Measurements from ENCODE around the gene FSIP1.

Gene FSIP1

GRCh38 chr15:39593656-39594445, 188.8 kb downstream of the FSIP1 start:
- no peak for DNase-seq (ENCODE audit: low spot score)

- peak; percentile 37 for DNase-seq (ENCODE audit: low spot score)
These were observed 189.5 kb downstream of the FSIP1 start for GRCh38 chr15:39593071-39593655.

DNA sequence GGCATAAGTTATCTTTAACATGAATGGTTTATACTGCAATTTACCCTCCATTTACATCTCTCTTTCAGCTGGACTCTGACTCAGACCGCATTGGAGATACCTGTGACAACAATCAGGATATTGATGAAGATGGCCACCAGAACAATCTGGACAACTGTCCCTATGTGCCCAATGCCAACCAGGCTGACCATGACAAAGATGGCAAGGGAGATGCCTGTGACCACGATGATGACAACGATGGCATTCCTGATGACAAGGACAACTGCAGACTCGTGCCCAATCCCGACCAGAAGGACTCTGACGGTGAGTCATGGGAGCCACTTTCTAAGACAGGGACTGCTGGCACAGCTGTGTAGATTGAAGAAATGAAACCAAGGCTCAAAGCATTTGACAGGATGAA, 190.1 kb downstream of the FSIP1 start:
- DNase-seq (ENCODE audit: low spot score) = peak; percentile 72

GRCh38 chr15:39591896-39592315, 190.7 kb downstream of the FSIP1 start:
- peak; percentile 31 for DNase-seq (ENCODE audit: low spot score)

GRCh38 chr15:39591141-39591895, 191.3 kb downstream of the FSIP1 start:
- DNase-seq (ENCODE audit: low spot score) = peak; percentile 31

- peak; percentile 40 for DNase-seq (ENCODE audit: low spot score)
These were observed 192.6 kb downstream of the FSIP1 start for GRCh38 chr15:39589815-39590644.

DNA sequence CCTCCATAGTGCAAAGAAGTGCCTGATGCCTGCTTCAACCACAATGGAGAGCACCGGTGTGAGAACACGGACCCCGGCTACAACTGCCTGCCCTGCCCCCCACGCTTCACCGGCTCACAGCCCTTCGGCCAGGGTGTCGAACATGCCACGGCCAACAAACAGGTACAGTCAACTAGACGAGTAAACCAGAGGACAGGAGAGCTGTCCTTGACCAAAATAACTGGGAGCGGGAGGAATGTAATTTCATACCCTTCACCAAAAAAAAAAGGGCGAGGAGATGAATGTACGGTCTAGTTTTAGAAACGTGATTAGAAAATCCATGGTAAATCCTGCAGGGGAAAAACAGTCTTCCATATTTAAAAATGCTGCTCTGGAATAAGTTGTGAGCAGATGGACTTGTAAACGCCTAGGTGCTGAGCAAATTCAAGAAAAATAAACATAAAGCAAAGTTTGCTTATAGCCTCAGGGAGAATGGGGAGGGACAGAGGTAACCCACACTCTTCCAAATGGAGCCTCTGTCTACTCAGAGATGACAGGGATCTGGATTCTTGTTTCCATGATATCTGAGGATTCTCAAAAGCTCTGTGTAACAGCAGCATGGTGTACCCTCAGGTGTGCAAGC, 193.3 kb downstream of the FSIP1 start:
- DNase-seq (ENCODE audit: low spot score) = peak; percentile 30

GRCh38 chr15:39588531-39589192, 194.0 kb downstream of the FSIP1 start:
- DNase-seq (ENCODE audit: low spot score) = peak; percentile 21

DNA sequence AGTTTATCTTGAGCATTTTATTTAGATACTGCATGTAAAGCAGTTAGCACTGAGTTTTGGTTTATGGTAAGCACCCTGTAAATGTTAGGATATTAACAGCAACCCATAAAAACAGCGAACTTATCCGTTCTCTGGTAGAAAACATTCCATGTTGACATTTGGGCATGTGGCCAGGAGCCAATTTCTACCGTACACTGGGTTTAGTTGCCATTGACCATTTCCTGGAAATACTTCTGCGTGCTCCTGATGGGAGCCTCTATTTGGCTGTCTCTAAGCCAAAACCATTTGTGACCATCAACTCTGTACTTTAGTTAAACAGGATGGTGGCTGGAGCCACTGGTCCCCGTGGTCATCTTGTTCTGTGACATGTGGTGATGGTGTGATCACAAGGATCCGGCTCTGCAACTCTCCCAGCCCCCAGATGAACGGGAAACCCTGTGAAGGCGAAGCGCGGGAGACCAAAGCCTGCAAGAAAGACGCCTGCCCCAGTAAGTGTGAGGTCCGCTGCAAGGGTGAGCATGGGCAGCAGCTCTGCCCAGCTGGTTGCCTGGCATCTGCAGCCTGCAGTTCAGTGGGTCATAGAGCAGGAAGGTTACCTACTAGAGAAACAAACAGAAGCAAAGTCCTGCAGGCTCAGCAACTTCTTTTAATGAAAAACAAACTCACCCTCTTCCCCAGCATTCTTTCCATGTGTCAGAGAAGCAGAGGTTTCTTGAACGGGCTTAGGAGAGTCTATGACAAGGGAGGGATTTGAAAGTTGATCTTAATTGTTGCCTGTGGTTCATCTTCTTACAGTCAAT, 194.7 kb downstream of the FSIP1 start:
- peak; percentile 51 for DNase-seq (ENCODE audit: low spot score)

- no peak for DNase-seq (ENCODE audit: low spot score)
These were observed 195.4 kb downstream of the FSIP1 start for GRCh38 chr15:39587096-39587721.

DNA sequence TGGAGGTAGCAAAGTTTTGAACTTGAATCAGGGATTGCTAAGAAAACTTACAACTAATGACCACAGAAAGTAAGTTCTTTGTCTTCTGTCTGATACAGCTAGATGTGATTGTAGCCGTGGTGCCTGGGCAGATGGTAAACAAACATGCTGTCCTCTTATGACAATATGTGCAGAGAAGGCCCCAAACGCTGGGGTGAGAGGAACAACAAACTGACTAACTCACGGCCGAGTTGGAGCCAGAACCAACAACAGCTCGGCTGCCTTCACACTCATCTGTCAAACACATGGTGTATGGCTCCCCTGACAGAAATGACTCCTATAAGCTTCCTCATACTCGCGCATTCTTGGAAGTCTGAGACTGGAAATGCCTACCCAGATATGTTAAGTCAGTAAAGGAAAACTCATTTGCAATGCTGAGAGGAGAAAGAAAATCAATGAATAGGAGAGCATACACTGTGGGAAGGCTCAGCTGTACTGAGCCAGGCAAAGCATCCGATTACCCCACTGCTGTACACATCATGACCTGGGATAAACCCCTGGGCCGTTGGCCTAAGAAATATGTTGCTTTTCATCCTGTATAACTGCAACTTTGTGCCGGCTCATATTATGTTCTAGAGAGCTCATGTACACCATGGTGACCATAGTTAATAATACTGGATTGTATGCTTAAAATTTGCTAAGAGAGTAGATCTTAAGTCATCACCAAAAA, 196.1 kb downstream of the FSIP1 start:
- peak; percentile 60 for DNase-seq (ENCODE audit: low spot score)

DNA sequence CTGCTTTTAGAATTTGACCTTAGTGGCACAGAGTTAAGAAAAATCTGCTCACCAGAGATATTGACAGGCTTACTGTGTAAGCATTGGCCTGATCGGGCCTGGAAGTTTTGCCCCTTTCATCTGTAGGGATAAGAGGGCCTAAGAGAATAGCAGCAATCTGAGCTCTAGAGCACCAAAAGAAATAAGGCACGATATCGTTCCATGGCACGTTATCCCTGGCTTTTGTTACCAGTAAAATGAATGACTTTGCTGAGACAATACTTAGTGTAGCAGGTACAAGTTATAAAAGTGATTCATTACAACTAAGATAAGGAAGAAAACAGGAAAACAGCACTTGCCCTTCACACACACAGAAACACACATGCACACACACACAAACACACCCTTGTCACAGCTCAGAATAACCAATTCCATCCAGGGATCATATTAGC, 196.8 kb downstream of the FSIP1 start:
- DNase-seq (ENCODE audit: low spot score) = peak; percentile 35

DNA sequence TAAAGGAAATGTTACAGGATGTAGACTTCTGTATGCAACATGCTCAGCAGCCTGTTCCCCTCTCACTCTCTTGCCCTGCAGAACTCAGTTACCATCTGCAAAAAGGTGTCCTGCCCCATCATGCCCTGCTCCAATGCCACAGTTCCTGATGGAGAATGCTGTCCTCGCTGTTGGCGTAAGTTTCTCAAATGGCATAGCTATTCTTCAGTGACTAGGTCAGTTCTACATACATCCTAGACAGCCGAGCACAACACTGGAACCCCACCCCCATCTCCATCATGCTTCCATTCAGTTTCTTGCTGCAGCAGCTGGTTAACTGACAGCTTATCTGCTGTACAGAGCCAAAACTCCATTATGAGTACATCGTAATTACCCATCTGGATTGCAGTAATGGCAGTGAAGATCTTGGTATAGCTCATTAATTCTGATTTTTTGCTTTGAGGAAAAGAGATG, 197.2 kb downstream of the FSIP1 start:
- peak; percentile 50 for DNase-seq (ENCODE audit: low spot score)

DNA sequence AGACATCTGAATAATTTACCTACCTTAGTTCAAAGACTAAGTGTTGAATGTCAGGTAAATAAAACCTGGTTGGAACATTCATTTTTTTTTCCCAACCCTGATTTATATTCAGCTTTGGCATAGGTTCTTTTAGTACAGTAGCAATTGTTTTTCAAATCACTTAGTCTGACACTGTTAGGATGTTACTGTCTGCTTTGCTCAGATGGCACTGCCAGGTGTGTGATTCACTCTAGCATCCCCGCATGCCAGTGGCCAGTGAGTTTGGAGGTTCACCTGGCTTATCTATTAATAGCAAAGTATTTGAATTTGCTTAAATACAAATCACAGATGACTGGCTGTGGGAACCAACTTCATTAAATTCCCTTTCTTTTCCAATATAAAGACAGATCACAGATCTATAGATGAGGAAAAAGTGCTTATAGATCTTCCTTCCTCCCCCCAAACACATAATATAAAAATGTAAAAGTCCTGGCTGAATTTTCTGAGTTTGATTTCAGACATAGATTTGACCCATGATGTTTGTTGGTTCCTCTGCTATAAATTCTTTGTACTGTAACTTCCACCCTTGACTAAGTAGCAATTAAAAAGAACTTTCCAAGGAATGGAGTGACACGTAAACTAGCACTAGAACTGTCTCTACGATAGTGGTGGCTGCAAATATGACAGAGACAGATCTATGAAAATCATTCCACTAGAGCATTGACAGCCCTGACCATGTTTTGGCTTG, 197.8 kb downstream of the FSIP1 start:
- peak; percentile 55 for DNase-seq (ENCODE audit: low spot score)

- no peak for DNase-seq (ENCODE audit: low spot score)
These were observed 198.4 kb downstream of the FSIP1 start for GRCh38 chr15:39584266-39584659.

DNA sequence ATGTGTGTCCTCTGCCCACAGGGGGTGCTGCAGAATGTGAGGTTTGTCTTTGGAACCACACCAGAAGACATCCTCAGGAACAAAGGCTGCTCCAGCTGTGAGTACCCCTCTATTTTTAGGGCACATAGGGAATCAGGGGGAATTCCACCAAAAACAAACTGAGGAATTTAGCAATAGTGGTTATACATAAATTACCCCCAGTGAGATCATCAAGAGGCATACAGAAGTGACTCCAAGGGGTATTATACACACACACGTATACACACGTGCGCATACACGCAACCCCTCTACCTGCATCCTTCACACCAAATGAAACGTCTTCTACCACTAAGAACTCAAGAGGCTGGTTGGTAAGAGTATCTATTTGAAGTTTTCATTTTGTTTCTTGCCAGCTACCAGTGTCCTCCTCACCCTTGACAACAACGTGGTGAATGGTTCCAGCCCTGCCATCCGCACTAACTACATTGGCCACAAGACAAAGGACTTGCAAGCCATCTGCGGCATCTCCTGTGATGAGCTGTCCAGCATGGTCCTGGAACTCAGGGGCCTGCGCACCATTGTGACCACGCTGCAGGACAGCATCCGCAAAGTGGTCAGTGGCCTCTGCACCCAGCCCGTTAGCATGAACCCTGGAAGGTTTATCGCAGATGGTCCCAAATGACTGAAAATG, 198.9 kb downstream of the FSIP1 start:
- peak; percentile 74 for DNase-seq (ENCODE audit: low spot score)

DNA sequence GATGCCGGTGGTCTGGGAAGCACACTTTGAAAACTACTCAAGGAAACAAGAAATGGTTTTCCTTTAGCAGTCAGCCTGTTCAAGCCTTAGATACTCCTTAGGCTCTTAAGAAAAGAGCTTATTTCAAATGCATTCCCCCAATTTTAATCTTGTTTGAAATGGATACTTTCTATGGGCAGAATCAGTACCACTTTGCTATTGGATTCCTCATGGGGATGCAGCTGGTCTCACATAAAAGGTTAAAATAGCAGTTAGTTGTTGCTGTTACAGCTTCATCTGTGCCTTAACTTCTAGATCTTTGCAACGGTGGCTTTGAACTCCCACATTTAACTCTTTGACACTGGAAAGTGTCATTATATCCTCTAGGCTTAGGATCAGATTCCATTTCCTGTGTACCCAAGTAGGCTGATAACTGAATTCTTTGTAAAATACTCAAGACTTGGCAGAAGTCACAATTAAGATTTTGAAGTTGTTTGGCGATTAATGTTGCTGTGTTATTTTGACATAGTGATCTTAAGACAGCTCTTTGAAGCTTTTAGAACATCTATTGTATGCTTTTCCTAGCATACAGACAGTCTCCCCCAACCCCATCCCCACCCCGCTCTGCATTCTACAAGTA, 199.6 kb downstream of the FSIP1 start:
- no peak for DNase-seq (ENCODE audit: low spot score)

All from kidney tubule cell (primary cell).